Measurements from ENCODE around the gene JAM3.

DNA sequence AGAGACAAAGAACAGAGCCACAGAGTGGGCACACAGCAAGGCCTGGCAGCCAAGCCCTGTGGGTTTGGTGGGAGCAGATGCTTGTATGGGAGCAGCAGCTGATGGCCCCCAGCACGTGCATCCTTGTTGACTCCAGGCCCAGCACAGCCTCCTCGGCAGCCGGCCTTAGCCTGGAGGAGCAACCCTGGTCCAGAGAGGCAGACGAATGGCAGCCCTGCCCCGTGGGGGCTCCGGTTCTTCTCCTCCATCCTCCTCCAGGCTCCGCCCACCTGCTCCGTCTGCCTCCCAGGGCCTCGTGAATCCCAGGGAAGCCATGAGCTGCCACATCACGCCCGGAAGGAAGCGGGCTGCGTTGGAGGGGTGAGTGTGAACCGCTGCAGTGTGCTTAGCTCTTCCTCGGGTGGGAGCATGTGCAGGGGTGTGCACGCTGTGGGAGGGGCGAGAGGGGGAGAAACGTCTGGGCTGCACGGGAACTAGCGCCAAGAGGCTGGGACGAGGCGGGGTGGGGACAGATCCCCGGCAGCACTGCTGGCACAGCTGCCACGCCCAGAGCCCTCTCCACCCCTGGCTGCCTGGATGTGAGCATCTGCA lies 36.3 kb upstream of the JAM3 start:
- TF ChIP-seq, protein P1, sequence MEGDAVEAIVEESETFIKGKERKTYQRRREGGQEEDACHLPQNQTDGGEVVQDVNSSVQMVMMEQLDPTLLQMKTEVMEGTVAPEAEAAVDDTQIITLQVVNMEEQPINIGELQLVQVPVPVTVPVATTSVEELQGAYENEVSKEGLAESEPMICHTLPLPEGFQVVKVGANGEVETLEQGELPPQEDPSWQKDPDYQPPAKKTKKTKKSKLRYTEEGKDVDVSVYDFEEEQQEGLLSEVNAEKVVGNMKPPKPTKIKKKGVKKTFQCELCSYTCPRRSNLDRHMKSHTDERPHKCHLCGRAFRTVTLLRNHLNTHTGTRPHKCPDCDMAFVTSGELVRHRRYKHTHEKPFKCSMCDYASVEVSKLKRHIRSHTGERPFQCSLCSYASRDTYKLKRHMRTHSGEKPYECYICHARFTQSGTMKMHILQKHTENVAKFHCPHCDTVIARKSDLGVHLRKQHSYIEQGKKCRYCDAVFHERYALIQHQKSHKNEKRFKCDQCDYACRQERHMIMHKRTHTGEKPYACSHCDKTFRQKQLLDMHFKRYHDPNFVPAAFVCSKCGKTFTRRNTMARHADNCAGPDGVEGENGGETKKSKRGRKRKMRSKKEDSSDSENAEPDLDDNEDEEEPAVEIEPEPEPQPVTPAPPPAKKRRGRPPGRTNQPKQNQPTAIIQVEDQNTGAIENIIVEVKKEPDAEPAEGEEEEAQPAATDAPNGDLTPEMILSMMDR (conservative IDR thresholded peaks at IDR 0.05 in 1 of 2, IDR thresholded peaks at IDR 0.05 in 1 of 2; ENCODE audit: low read depth in 1 of 2, low read length in 2 of 2), result no peak
- no peak for TF ChIP-seq EZH2 (IDR thresholded peaks at IDR 0.05; ENCODE audit: low read length, missing control alignments)
